Measurements from ENCODE around the gene RHBDD2.

GRCh38 chr7:75915416-75916156, 36.8 kb downstream of the RHBDD2 start:
- TF ChIP-seq, protein P1, sequence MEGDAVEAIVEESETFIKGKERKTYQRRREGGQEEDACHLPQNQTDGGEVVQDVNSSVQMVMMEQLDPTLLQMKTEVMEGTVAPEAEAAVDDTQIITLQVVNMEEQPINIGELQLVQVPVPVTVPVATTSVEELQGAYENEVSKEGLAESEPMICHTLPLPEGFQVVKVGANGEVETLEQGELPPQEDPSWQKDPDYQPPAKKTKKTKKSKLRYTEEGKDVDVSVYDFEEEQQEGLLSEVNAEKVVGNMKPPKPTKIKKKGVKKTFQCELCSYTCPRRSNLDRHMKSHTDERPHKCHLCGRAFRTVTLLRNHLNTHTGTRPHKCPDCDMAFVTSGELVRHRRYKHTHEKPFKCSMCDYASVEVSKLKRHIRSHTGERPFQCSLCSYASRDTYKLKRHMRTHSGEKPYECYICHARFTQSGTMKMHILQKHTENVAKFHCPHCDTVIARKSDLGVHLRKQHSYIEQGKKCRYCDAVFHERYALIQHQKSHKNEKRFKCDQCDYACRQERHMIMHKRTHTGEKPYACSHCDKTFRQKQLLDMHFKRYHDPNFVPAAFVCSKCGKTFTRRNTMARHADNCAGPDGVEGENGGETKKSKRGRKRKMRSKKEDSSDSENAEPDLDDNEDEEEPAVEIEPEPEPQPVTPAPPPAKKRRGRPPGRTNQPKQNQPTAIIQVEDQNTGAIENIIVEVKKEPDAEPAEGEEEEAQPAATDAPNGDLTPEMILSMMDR (IDR thresholded peaks at IDR 0.05): no peak
- no peak for TF ChIP-seq POLR2A (IDR thresholded peaks at IDR 0.05)

Measured in tibial nerve (tissue), 3 donors.